ENCODE results near the gene ORAI2. TPM values are rescaled to one million over a fixed set of nuclear protein-coding genes. Genes with fewer than 3 reads are reported as not detected.

The ORAI2 gene
- total and polyA plus RNA-seq, 2 of the 8 experiments (the other 6 are each of a cell fraction or from before 2014, with no cell fraction given), result 20.7 to 35.2 TPM

GRCh38 chr7:102400360-102400759 is 33.0 kb upstream of the ORAI2 start:
- no peak for FAIRE-seq
- H3K23ac ChIP-seq (ENCODE audit: insufficient read length), result no peak overlapping the region
- no peak overlapping the region for H4K91ac ChIP-seq (replicated peaks; ENCODE audit: insufficient read length, low read length)
- H2BK20ac ChIP-seq (ENCODE audit: low read length), result no peak overlapping the region
- CTCF ChIA-PET (ENCODE audit: partially characterized antibody), result interaction anchor here (5.1 kb wide), 1 partner anchor 13 kb away, joined by 42 read pairs; no protein-coding TSS in a partner anchor
- WGBS, 2 experiments (ENCODE audit: extremely low coverage in 1 of 2, insufficient coverage in 1 of 2, insufficient read length in 1 of 2, insufficient replicate concordance in 2 of 2, low coverage in 1 of 2, low lambda C conversion rate in 2 of 2, missing lambda C conversion rate in 1 of 2), result 84% methylated on average over 5 of the region's 5 CpGs; no CpG with 5 or more reads in 1 of the 2 experiments
- no peak overlapping the region for H2BK12ac ChIP-seq (ENCODE audit: low read depth, low read length)
- no peak overlapping the region for H3K18ac ChIP-seq (ENCODE audit: extremely low read depth, low read length)
- no peak overlapping the region for H4K5ac ChIP-seq (ENCODE audit: insufficient read length, low read depth, low read length)
- no peak overlapping the region for H3K56ac ChIP-seq (replicated peaks; ENCODE audit: insufficient read length, low read depth, low read length)
- H3K14ac ChIP-seq (ENCODE audit: insufficient read length), result no peak overlapping the region
- H3K4me3 ChIP-seq (ENCODE audit: extremely low read depth in 1 of 4, insufficient read depth in 2 of 4, low read depth in 3 of 4, low read length in 4 of 4), result no peak overlapping the region
- H3K4me1 ChIP-seq (replicated peaks in 1 of 4; ENCODE audit: control insufficient read depth in 3 of 4, insufficient read depth in 4 of 4, low read length in 3 of 4), result peaks cover 0 to 6% (median 2%) of the 10 kb centered on the region in 4 experiments; a peak in 2 of 7 replicates
- H2BK15ac ChIP-seq (ENCODE audit: low read length), result no peak overlapping the region
- H3K4me2 ChIP-seq (ENCODE audit: insufficient read depth in 1 of 2, low read depth in 2 of 2, low read length in 2 of 2), result no peak overlapping the region
- H3K79me2 ChIP-seq (ENCODE audit: control insufficient read depth in 1 of 2, insufficient read depth in 2 of 2, low read length in 2 of 2), result peaks cover 3 to 11% of the 10 kb centered on the region in 2 experiments; a peak in 2 of 4 replicates
- no peaks in the 10 kb centered on the region for H3K27me3 ChIP-seq (replicated peaks in 1 of 4; ENCODE audit: control insufficient read depth in 3 of 4, extremely low read depth in 1 of 4, insufficient read depth in 3 of 4, low read length in 3 of 4)
- TF ChIP-seq BRCA1 (IDR thresholded peaks at IDR 0.05; ENCODE audit: low read depth, low read length) (no peak), NANOG (IDR thresholded peaks at IDR 0.05; ENCODE audit: insufficient read depth, low read depth, low read length, poor library complexity, severe bottlenecking) (no peak), RNF2 (IDR thresholded peaks at IDR 0.05; ENCODE audit: borderline replicate concordance, low read depth, low read length, missing control alignments, poor library complexity, severe bottlenecking) (no peak), SIX5 (IDR thresholded peaks at IDR 0.05; ENCODE audit: low read depth, low read length) (no peak), BCL11A (IDR thresholded peaks at IDR 0.05; ENCODE audit: low read depth in 2 of 2, low read length in 2 of 2) (no peak), NRF1 (IDR thresholded peaks at IDR 0.05; ENCODE audit: low read depth, low read length) (no peak), GABPA (IDR thresholded peaks at IDR 0.05; ENCODE audit: borderline replicate concordance, insufficient read depth, low read length) (no peak)
- TF ChIP-seq, protein P1, sequence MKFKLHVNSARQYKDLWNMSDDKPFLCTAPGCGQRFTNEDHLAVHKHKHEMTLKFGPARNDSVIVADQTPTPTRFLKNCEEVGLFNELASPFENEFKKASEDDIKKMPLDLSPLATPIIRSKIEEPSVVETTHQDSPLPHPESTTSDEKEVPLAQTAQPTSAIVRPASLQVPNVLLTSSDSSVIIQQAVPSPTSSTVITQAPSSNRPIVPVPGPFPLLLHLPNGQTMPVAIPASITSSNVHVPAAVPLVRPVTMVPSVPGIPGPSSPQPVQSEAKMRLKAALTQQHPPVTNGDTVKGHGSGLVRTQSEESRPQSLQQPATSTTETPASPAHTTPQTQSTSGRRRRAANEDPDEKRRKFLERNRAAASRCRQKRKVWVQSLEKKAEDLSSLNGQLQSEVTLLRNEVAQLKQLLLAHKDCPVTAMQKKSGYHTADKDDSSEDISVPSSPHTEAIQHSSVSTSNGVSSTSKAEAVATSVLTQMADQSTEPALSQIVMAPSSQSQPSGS (IDR thresholded peaks at IDR 0.05; ENCODE audit: low read length), result no peak
- H2BK5ac ChIP-seq (ENCODE audit: low read depth, low read length), result no peak overlapping the region
- no peak overlapping the region for H2BK120ac ChIP-seq (replicated peaks; ENCODE audit: low read depth, low read length)
- no peak overlapping the region for H3K9ac ChIP-seq (replicated peaks in 1 of 4; ENCODE audit: extremely low read depth in 1 of 4, low read depth in 3 of 4, low read length in 3 of 4)
- peaks cover 2 to 30% (median 17%) of the 10 kb centered on the region in 4 experiments; a peak in 7 of 8 replicates for H3K36me3 ChIP-seq (ENCODE audit: control insufficient read depth in 2 of 4, insufficient read depth in 4 of 4, low read length in 3 of 4)
- H3K27ac ChIP-seq (ENCODE audit: low read depth, low read length), result no peak overlapping the region
- H4K8ac ChIP-seq (ENCODE audit: extremely low read depth, insufficient read depth, low read length), result no peak overlapping the region
- H3K4ac ChIP-seq (replicated peaks; ENCODE audit: insufficient read length, low read depth, low read length), result no peak overlapping the region
- no peak for DNase-seq (ENCODE audit: low read depth in 1 of 2, low spot score in 2 of 2)
- no peaks in the 10 kb centered on the region for H3K9me3 ChIP-seq (ENCODE audit: insufficient read depth in 2 of 2, low read depth in 1 of 2, low read length in 1 of 2)
- POLR2A ChIA-PET (ENCODE audit: partially characterized antibody), result no interaction called here
- peaks cover 0 to 5% of the 10 kb centered on the region in 2 experiments for H4K20me1 ChIP-seq (replicated peaks in 1 of 2; ENCODE audit: control insufficient read depth in 1 of 2, insufficient read depth in 2 of 2, low read length in 2 of 2)
- no peak overlapping the region for H2AK5ac ChIP-seq (ENCODE audit: low read depth, low read length)
- peaks cover 11% of the 10 kb centered on the region for H3K23me2 ChIP-seq (ENCODE audit: low read depth, low read length)
- no peaks in the 10 kb centered on the region for H3K79me1 ChIP-seq (ENCODE audit: low read depth, low read length)
- H2AFZ ChIP-seq (ENCODE audit: low read length), result no peak overlapping the region
